Memory B cell (primary cell): ENCODE measurements around the gene APOL1.
A peak's percentile ranks its signal among the peaks of the same experiment; 100 is the strongest.
"Not testable (repeated sequence)": the region's sequence is repeated elsewhere in the genome, so short reads cannot be mapped to it uniquely, and the experiment has no call there.

Source experiments
- ATAC-seq: fragments of 150-1000 bp; cut with Tn5 transposase; 2 replicates; pipeline ENCODE4 v1.10.0; 2021; ENCODE audit warnings: low read depth, mild to moderate bottlenecking, moderate library complexity
- DNase-seq, 2 donors: peaks; one replicate each; pipeline ENCODE4 v3.0.0; 2022; ENCODE audit warnings: low spot score in 2 of 2
- H3K27ac Mint-ChIP-seq: one replicate; pipeline ENCODE4 v1.8.0; 2022; ENCODE audit warnings: mild to moderate bottlenecking, moderate library complexity, mixed read lengths
- H3K27me3 Mint-ChIP-seq: one replicate; pipeline ENCODE4 v1.8.0; 2022; ENCODE audit warnings: mixed read lengths
- H3K36me3 Mint-ChIP-seq: one replicate; pipeline ENCODE4 v1.8.0; 2022; ENCODE audit warnings: mild to moderate bottlenecking, mixed read lengths
- H3K4me1 Mint-ChIP-seq: one replicate; pipeline ENCODE4 v1.8.0; 2022; ENCODE audit warnings: mixed read lengths
- H3K4me3 Mint-ChIP-seq: one replicate; pipeline ENCODE4 v1.8.0; 2022; ENCODE audit warnings: mild to moderate bottlenecking, moderate library complexity, mixed read lengths
- H3K9me3 Mint-ChIP-seq: one replicate; pipeline ENCODE4 v1.8.0; 2022; ENCODE audit warnings: mixed read lengths

Gene APOL1

GRCh38 chr22:36259615-36260300 lies 6.8 kb downstream of the APOL1 start:
- H3K36me3 Mint-ChIP-seq, result peaks cover 8% of the 10 kb centered on the region
- H3K27me3 Mint-ChIP-seq, result no peaks in the 10 kb centered on the region
- DNase-seq, result no peak
- no peaks in the 10 kb centered on the region for H3K9me3 Mint-ChIP-seq
- H3K27ac Mint-ChIP-seq, result no peak overlapping the region
- H3K4me1 Mint-ChIP-seq, result peaks cover 15% of the 10 kb centered on the region
- ATAC-seq, result no peak
- H3K4me3 Mint-ChIP-seq, result no peak overlapping the region

GRCh38 chr22:36261675-36262074 lies 8.7 kb downstream of the APOL1 start:
- not testable (repeated sequence) for H3K27ac Mint-ChIP-seq, H3K4me3 Mint-ChIP-seq, DNase-seq, H3K9me3 Mint-ChIP-seq, H3K4me1 Mint-ChIP-seq, H3K27me3 Mint-ChIP-seq, ATAC-seq
- peaks cover 14% of the 10 kb centered on the region for H3K36me3 Mint-ChIP-seq

GRCh38 chr22:36262307-36262706 lies 9.4 kb downstream of the APOL1 start:
- H3K4me3 Mint-ChIP-seq, ATAC-seq, H3K4me1 Mint-ChIP-seq, H3K27me3 Mint-ChIP-seq, H3K27ac Mint-ChIP-seq, H3K9me3 Mint-ChIP-seq, DNase-seq: not testable (repeated sequence)
- H3K36me3 Mint-ChIP-seq, result peaks cover 18% of the 10 kb centered on the region

GRCh38 chr22:36263216-36263673 lies 10.3 kb downstream of the APOL1 start:
- peaks cover 21% of the 10 kb centered on the region for H3K36me3 Mint-ChIP-seq
- H3K27ac Mint-ChIP-seq, H3K27me3 Mint-ChIP-seq, H3K9me3 Mint-ChIP-seq, H3K4me1 Mint-ChIP-seq, DNase-seq, H3K4me3 Mint-ChIP-seq, ATAC-seq: not testable (repeated sequence)

GRCh38 chr22:36263886-36264664 lies 11.1 kb downstream of the APOL1 start:
- peaks cover 21% of the 10 kb centered on the region for H3K36me3 Mint-ChIP-seq
- not testable (repeated sequence) for ATAC-seq, DNase-seq, H3K4me3 Mint-ChIP-seq, H3K9me3 Mint-ChIP-seq, H3K27me3 Mint-ChIP-seq, H3K4me1 Mint-ChIP-seq, H3K27ac Mint-ChIP-seq

- DNase-seq, result no peak
- Mint-ChIP-seq H3K4me1 (no peaks in the 10 kb centered on the region), H3K36me3 (peaks cover 19% of the 10 kb centered on the region), H3K27ac (no peak overlapping the region), H3K9me3 (no peaks in the 10 kb centered on the region), H3K27me3 (no peaks in the 10 kb centered on the region), H3K4me3 (no peak overlapping the region)
- no peak for ATAC-seq
These were observed 14.1 kb downstream of the APOL1 start for GRCh38 chr22:36267058-36267457.

- ATAC-seq (no peak), DNase-seq (no peak)
- Mint-ChIP-seq H3K9me3 (no peaks in the 10 kb centered on the region), H3K4me3 (no peak overlapping the region), H3K27me3 (no peaks in the 10 kb centered on the region), H3K27ac (no peak overlapping the region), H3K36me3 (peaks cover 15% of the 10 kb centered on the region), H3K4me1 (no peaks in the 10 kb centered on the region)
These were observed 15.1 kb downstream of the APOL1 start for GRCh38 chr22:36267896-36268485.

- not testable (repeated sequence) for ATAC-seq, DNase-seq, H3K9me3 Mint-ChIP-seq, H3K4me1 Mint-ChIP-seq, H3K4me3 Mint-ChIP-seq, H3K27ac Mint-ChIP-seq, H3K36me3 Mint-ChIP-seq, H3K27me3 Mint-ChIP-seq
These were observed 18.3 kb downstream of the APOL1 start for GRCh38 chr22:36271231-36271630.

- H3K9me3 Mint-ChIP-seq, H3K27me3 Mint-ChIP-seq: not testable (repeated sequence)
These were observed 19.0 kb downstream of the APOL1 start for GRCh38 chr22:36271951-36272350.

GRCh38 chr22:36274531-36274930 lies 21.6 kb downstream of the APOL1 start:
- DNase-seq (no peak), ATAC-seq (no peak)
- Mint-ChIP-seq H3K36me3 (no peaks in the 10 kb centered on the region), H3K4me3 (no peak overlapping the region), H3K9me3 (no peaks in the 10 kb centered on the region), H3K27ac (no peak overlapping the region), H3K27me3 (no peaks in the 10 kb centered on the region), H3K4me1 (peaks cover 10% of the 10 kb centered on the region)

More at GRCh38 chr22:36271951-36272350, 19.0 kb downstream of the APOL1 start:
- not testable (repeated sequence) for ATAC-seq, H3K4me1 Mint-ChIP-seq, H3K27ac Mint-ChIP-seq, H3K4me3 Mint-ChIP-seq, H3K36me3 Mint-ChIP-seq, DNase-seq

- peak overlapping the region; percentile 1 for H3K27ac Mint-ChIP-seq
- ATAC-seq, result peak; percentile 87
- no peak overlapping the region for H3K4me3 Mint-ChIP-seq
- H3K27me3 Mint-ChIP-seq, result no peaks in the 10 kb centered on the region
- DNase-seq, result peak; percentile 49 to 61
- no peaks in the 10 kb centered on the region for H3K9me3 Mint-ChIP-seq
- peaks cover 5% of the 10 kb centered on the region for H3K36me3 Mint-ChIP-seq
- H3K4me1 Mint-ChIP-seq, result peaks cover 10% of the 10 kb centered on the region
These were observed 24.8 kb downstream of the APOL1 start for GRCh38 chr22:36277482-36278291.

GRCh38 chr22:36279219-36279666 lies 26.3 kb downstream of the APOL1 start:
- Mint-ChIP-seq H3K36me3 (peaks cover 9% of the 10 kb centered on the region), H3K4me3 (no peak overlapping the region), H3K9me3 (no peaks in the 10 kb centered on the region), H3K27ac (no peak overlapping the region), H3K4me1 (peaks cover 10% of the 10 kb centered on the region), H3K27me3 (no peaks in the 10 kb centered on the region)
- ATAC-seq (no peak), DNase-seq (no peak)

- Mint-ChIP-seq H3K4me3 (no peak overlapping the region), H3K4me1 (peaks cover 10% of the 10 kb centered on the region), H3K27me3 (no peaks in the 10 kb centered on the region), H3K9me3 (no peaks in the 10 kb centered on the region), H3K27ac (no peak overlapping the region), H3K36me3 (peaks cover 12% of the 10 kb centered on the region)
- DNase-seq (no peak), ATAC-seq (no peak)
These were observed 27.4 kb downstream of the APOL1 start for GRCh38 chr22:36280379-36280778.
